A673 (cell line): ENCODE measurements around the gene SLC14A1. TPM values are rescaled to one million over a fixed set of nuclear protein-coding genes. Genes with fewer than 3 reads are reported as not detected.

ENCODE experiments used
- BruUV-seq: library from RNA; stranded (reverse); fragments of 400-500 nt; replicated peaks from 2 replicates; lab custom pipeline; 2021; lab: Mats Ljungman, UMichigan
- CTCF ChIA-PET: fragments of 300-600 bp; sonication (Branson Sonifier 250); formaldehyde crosslinking; loops from one replicate; lab custom pipeline; 2022; ENCODE audit warnings: antibody characterized with exemption; lab: Charles Lee
- POLR2A ChIA-PET: fragments of 300-600 bp; sonication (Branson Sonifier 250); formaldehyde crosslinking; loops from one replicate; lab custom pipeline; 2022; ENCODE audit warnings: antibody characterized with exemption; ENCODE audit not compliant: low non-redundant PET; lab: Charles Lee
- DNase-seq: peaks from one replicate; pipeline ENCODE4 v3.0.0-alpha.2; 2015; ENCODE audit warnings: low spot score
- H3K27ac ChIP-seq: fragments of 200-600 bp; sonication (generic); 2 replicates; pipeline ENCODE4 v1.5.1; 2016; ENCODE audit warnings: mixed run types, low read depth, mild to moderate bottlenecking, mixed read lengths, antibody characterized with exemption, low read length; ENCODE audit not compliant: poor library complexity, severe bottlenecking
- H3K27me3 ChIP-seq: fragments of 200-600 bp; sonication (generic); replicated peaks from 2 replicates; pipeline ENCODE4 v1.6.1; 2017; ENCODE audit warnings: mixed run types, low read depth, mild to moderate bottlenecking, mixed read lengths, antibody characterized with exemption, low read length; ENCODE audit not compliant: insufficient read depth, poor library complexity
- H3K36me3 ChIP-seq: fragments of 200-600 bp; sonication (generic); 2 replicates; pipeline ENCODE4 v1.6.1; 2016; ENCODE audit warnings: mixed run types, mild to moderate bottlenecking, mixed read lengths, antibody characterized with exemption, low read length; ENCODE audit not compliant: insufficient read depth, poor library complexity, severe bottlenecking
- H3K4me1 ChIP-seq: fragments of 200-600 bp; sonication (generic); 2 replicates; pipeline ENCODE4 v1.6.1; 2017; ENCODE audit warnings: mixed run types, mild to moderate bottlenecking, mixed read lengths, antibody characterized with exemption, low read length; ENCODE audit not compliant: insufficient read depth, poor library complexity, severe bottlenecking
- H3K4me3 ChIP-seq: fragments of 200-600 bp; sonication (generic); 2 replicates; pipeline ENCODE4 v1.5.1; 2016; ENCODE audit warnings: low read depth, mixed run types, mild to moderate bottlenecking, mixed read lengths, low read length; ENCODE audit not compliant: poor library complexity, severe bottlenecking
- H3K9me3 ChIP-seq: fragments of 200-600 bp; sonication (generic); 2 replicates; pipeline ENCODE4 v1.6.1; 2016; ENCODE audit warnings: mixed run types, low read depth, mild to moderate bottlenecking, mixed read lengths, antibody characterized with exemption, low read length; ENCODE audit not compliant: poor library complexity, severe bottlenecking
- CTCF ChIP-seq: fragments of 300-800, 200-600 bp; sonication (generic); conservative IDR thresholded peaks from 2 replicates; pipeline ENCODE4 v1.5.1; 2017; ENCODE audit warnings: low read depth, mild to moderate bottlenecking, antibody characterized with exemption, low read length, moderate library complexity, mixed read lengths
- EZH2 ChIP-seq: fragments of 200-600 bp; sonication (generic); IDR thresholded peaks from 2 replicates; pipeline ENCODE4 v1.6.1; 2017; ENCODE audit warnings: borderline replicate concordance, low read depth, mild to moderate bottlenecking, mixed read lengths, antibody characterized with exemption, low read length; ENCODE audit not compliant: poor library complexity, severe bottlenecking
- intact Hi-C: fragments of 100-400 bp; cut with micrococcal nuclease; formaldehyde crosslinking; loops from one replicate; pipeline ENCODE4 v1.10.0; 2022; ENCODE audit not compliant: unreplicated experiment
- total RNA-seq: library from RNA; stranded (reverse); gene quantifications from 2 replicates; pipeline ENCODE4 v1.2.3, GENCODE V29; 2021

The SLC14A1 gene
- total RNA-seq, 1 experiment from 2014 or later, result not detected

GRCh38 chr18:45724601-45725000, 620 bp downstream of the SLC14A1 start:
- Histone ChIP-seq H3K4me3 (no peak overlapping the region), H3K27ac (no peak overlapping the region), H3K9me3 (no peaks in the 10 kb centered on the region), H3K4me1 (no peaks in the 10 kb centered on the region), H3K27me3 (peaks cover 27% of the 10 kb centered on the region), H3K36me3 (no peaks in the 10 kb centered on the region)
- intact Hi-C loops, result no loop called here
- TF ChIP-seq CTCF (no peak), EZH2 (no peak)
- no TSS peak for BruUV-seq
- CTCF ChIA-PET, result no interaction called here
- no peak for DNase-seq
- POLR2A ChIA-PET, result no interaction called here

GRCh38 chr18:45725336-45725735, 1.4 kb downstream of the SLC14A1 start:
- ChIA-PET POLR2A (no interaction called here), CTCF (no interaction called here)
- BruUV-seq, result no TSS peak
- TF ChIP-seq CTCF, result no peak
- TF ChIP-seq EZH2, result no peak
- Histone ChIP-seq H3K4me1 (no peaks in the 10 kb centered on the region), H3K36me3 (no peaks in the 10 kb centered on the region), H3K27ac (no peak overlapping the region), H3K27me3 (peaks cover 25% of the 10 kb centered on the region), H3K9me3 (no peaks in the 10 kb centered on the region), H3K4me3 (no peak overlapping the region)
- intact Hi-C loops, result no loop called here
- no peak for DNase-seq

- DNase-seq, result no peak
- H3K27ac ChIP-seq, result no peak overlapping the region
- no peaks in the 10 kb centered on the region for H3K36me3 ChIP-seq
- H3K27me3 ChIP-seq, result peaks cover 16% of the 10 kb centered on the region
- CTCF ChIA-PET, result no interaction called here
- no peak for TF ChIP-seq CTCF
- no peak for TF ChIP-seq EZH2
- H3K4me1 ChIP-seq, result no peaks in the 10 kb centered on the region
- no peak overlapping the region for H3K4me3 ChIP-seq
- no TSS peak for BruUV-seq
- POLR2A ChIA-PET, result interaction anchor here (0.6 kb wide), 1 partner anchor 1217 kb away, joined by 6 read pairs; no protein-coding TSS in a partner anchor
- no peaks in the 10 kb centered on the region for H3K9me3 ChIP-seq
- intact Hi-C loops, result no loop called here
These were observed 2.6 kb downstream of the SLC14A1 start for GRCh38 chr18:45726603-45727002.
